A549 (cell line): ENCODE data around the gene CASTOR1. TPM values are rescaled to one million over a fixed set of nuclear protein-coding genes. Genes with fewer than 3 reads are reported as not detected.

Source experiments
- CBX2 ChIP-seq: fragments of 200-600 bp; sonication (generic); IDR thresholded peaks from 2 replicates; pipeline ENCODE4 v1.6.1; 2016; ENCODE audit warnings: low read depth, mild to moderate bottlenecking, borderline replicate concordance
- EHF ChIP-seq: fragments of 250-450 bp; sonication (Bioruptor Pico); IDR thresholded peaks from 2 replicates; pipeline ENCODE4 v1.5.0; 2020; ENCODE audit warnings: mild to moderate bottlenecking
- ELK1 ChIP-seq: fragments of 150-350 bp; IDR thresholded peaks from 2 replicates; pipeline ENCODE4 v1.6.1; 2014; ENCODE audit warnings: low read depth, mild to moderate bottlenecking, low read length
- ESRRA ChIP-seq: fragments of 150-350 bp; IDR thresholded peaks from 2 replicates; pipeline ENCODE4 v1.6.1; 2014; ENCODE audit warnings: mild to moderate bottlenecking, low read length, borderline replicate concordance
- FOSB ChIP-seq: fragments of 250-450 bp; sonication (Bioruptor Pico); IDR thresholded peaks from 2 replicates; pipeline ENCODE4 v1.5.0; 2020; ENCODE audit warnings: mild to moderate bottlenecking, moderate library complexity
- HDAC2 ChIP-seq: fragments of 200-600 bp; sonication (generic); IDR thresholded peaks from 2 replicates; pipeline ENCODE4 v1.6.1; 2016
- HES2 ChIP-seq: fragments of >200 bp; sonication (Bioruptor Twin); formaldehyde crosslinking; IDR thresholded peaks from 2 replicates; pipeline ENCODE4 v1.6.1; 2016
- HMGXB4 ChIP-seq: fragments of 250-450 bp; sonication (Bioruptor Pico); IDR thresholded peaks from 2 replicates; pipeline ENCODE4 v1.5.0; 2021; ENCODE audit warnings: mild to moderate bottlenecking, moderate library complexity, borderline replicate concordance
- HOXA7 ChIP-seq: fragments of 250-450 bp; sonication (Bioruptor Pico); IDR thresholded peaks from 2 replicates; pipeline ENCODE4 v1.5.0; 2020; ENCODE audit warnings: mild to moderate bottlenecking, moderate library complexity
- HOXB13 ChIP-seq: fragments of 250-450 bp; sonication (Bioruptor Pico); IDR thresholded peaks from 2 replicates; pipeline ENCODE4 v1.5.0; 2020; ENCODE audit warnings: low read depth, mild to moderate bottlenecking, moderate library complexity
- HOXB5 ChIP-seq: fragments of 250-450 bp; sonication (Bioruptor Pico); IDR thresholded peaks from 2 replicates; pipeline ENCODE4 v1.5.0; 2020; ENCODE audit warnings: mild to moderate bottlenecking, moderate library complexity
- JUN ChIP-seq, 2 experiments: fragments of >200 bp; sonication (Bioruptor Twin); formaldehyde crosslinking; IDR thresholded peaks; 2 replicates in 1 of 2; 3 replicates in 1 of 2; pipeline ENCODE4 v1.6.1; 2016 to 2017
- KDM5A ChIP-seq: fragments of 200-600 bp; sonication (generic); IDR thresholded peaks from 2 replicates; pipeline ENCODE4 v1.6.1; 2016; ENCODE audit warnings: antibody characterized with exemption, mild to moderate bottlenecking
- MAX ChIP-seq: IDR thresholded peaks from 2 replicates; pipeline ENCODE4 v1.6.1; 2012
- MAZ ChIP-seq: fragments of 150-350 bp; IDR thresholded peaks from 2 replicates; pipeline ENCODE4 v1.6.1; 2014; ENCODE audit warnings: antibody characterized with exemption, low read depth, low read length, borderline replicate concordance
- PHF8 ChIP-seq: fragments of 200-600 bp; sonication (generic); IDR thresholded peaks from 2 replicates; pipeline ENCODE4 v1.6.1; 2016; ENCODE audit warnings: low read depth, mild to moderate bottlenecking, antibody characterized with exemption, moderate library complexity, borderline replicate concordance
- POLR2AphosphoS2 ChIP-seq: conservative IDR thresholded peaks from 2 replicates; pipeline ENCODE4 v1.6.1; 2012; ENCODE audit warnings: low read length, improper control_type of control experiment, inconsistent platforms
- REST ChIP-seq: fragments of 200-600 bp; sonication (generic); IDR thresholded peaks from 2 replicates; pipeline ENCODE4 v1.6.1; 2016; ENCODE audit warnings: antibody characterized with exemption, mild to moderate bottlenecking, moderate library complexity
- RNF2 ChIP-seq: fragments of 200-600 bp; sonication (generic); IDR thresholded peaks from 2 replicates; pipeline ENCODE4 v1.6.1; 2016; ENCODE audit warnings: low read depth, mild to moderate bottlenecking, antibody characterized with exemption, moderate library complexity, borderline replicate concordance
- SREBF2 ChIP-seq: fragments of 450-650 bp; IDR thresholded peaks from 2 replicates; pipeline ENCODE4 v1.6.1; 2014; ENCODE audit warnings: mild to moderate bottlenecking, moderate library complexity
- ZFP36 ChIP-seq: fragments of 450-650 bp; IDR thresholded peaks from 2 replicates; pipeline ENCODE4 v1.6.1; 2014; ENCODE audit warnings: borderline replicate concordance; ENCODE audit not compliant: partially characterized antibody
- ZSCAN20 ChIP-seq: fragments of 250-450 bp; sonication (Bioruptor Pico); IDR thresholded peaks from 2 replicates; pipeline ENCODE4 v1.8.0; 2022; ENCODE audit warnings: mild to moderate bottlenecking, moderate library complexity
- polyA plus RNA-seq, 4 experiments: library from polyadenylated mRNA; depleted of rRNA in 3 of 4; stranded (reverse); fragments of >200 nt; fragmentation: RNase III in 1 of 4; extraction: RNeasy Plus Mini Kit Qiagen cat#74134 plus additional on column Dnase treatment in 1 of 4; gene quantifications; 2 replicates in 3 of 4; 3 replicates in 1 of 4; pipeline ENCODE4 v1.2.3, GENCODE V29; 2011 to 2017
- TF ChIP-seq, protein P1 (sequence below): IDR thresholded peaks from 2 replicates; pipeline ENCODE4 v1.6.1; 2012; ENCODE audit warnings: low read depth, borderline replicate concordance
- TF ChIP-seq, protein P2 (sequence below): fragments of 450-650 bp; IDR thresholded peaks from 2 replicates; pipeline ENCODE4 v1.6.1; 2014; ENCODE audit warnings: antibody characterized with exemption

Gene CASTOR1
- polyA plus RNA-seq, 2 of the 4 experiments (the other 2 are of a cell fraction) = 4.7 to 12.2 TPM

DNA sequence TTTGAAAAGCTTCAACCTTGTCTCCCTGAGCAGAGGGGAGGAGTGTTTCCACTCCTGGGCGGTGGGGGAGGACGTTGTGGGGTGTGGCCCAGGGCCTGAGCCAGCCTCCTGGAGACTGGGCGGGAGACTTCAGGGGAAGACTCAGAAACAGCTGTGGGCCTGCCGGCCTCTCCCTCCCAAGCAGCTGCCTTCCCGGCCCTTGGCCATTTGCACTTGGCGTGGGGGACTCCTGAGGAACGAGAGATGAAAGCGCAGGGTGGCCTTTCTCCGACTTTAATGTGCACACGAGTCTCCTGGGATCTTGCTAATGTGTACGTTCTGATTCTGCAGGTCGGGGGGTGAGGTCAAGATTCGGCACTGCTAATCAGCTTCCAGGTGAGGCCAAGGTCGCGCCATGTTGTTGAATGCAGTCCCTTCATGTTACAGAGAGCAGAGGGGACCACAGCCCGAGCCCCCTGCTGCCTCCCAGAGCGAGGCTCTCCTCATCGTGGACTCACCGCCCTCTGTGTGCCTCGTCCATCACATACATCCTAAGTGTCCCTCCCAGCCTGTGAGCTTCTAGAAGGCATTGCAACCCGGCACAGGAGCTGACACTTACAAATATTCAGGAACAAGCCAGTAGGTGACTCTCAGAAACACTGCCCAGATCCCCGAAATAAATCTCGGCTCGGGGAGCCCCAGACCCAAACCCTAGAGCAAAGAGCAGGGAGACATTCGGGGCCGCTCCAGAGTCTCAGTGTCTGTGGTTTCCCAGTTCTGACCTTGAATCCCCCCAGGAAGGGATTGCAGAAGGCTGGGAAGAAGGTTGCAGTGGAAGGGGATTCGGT, 50.4 kb downstream of the CASTOR1 start (continued):
- TF ChIP-seq REST (no peak), HOXA7 (no peak; the same call in 1 of the 2 replicates), FOSB (peak; percentile 59), HES2 (no peak), MAX (0 out of 2 replicates have a peak, but pooled peaks have one; percentile 66), RNF2 (no peak), ZSCAN20 (CRISPR knock-in tag) (peak; percentile 83), ZFP36 (no peak), HDAC2 (no peak), HOXB13 (CRISPR knock-in tag) (peak; percentile 96), SREBF2 (no peak), ELK1 (no peak), HOXB5 (CRISPR knock-in tag) (peak; percentile 88), CBX2 (no peak), POLR2AphosphoS2 (peak; percentile 41), JUN (IDR thresholded peaks at IDR 0.05) (peak in 1 of 2 experiments; percentile 83; a peak in 3 of 5 replicates), MAZ (no peak), PHF8 (no peak), EHF (peak; percentile 97), HMGXB4 (CRISPR knock-in tag) (0 out of 2 replicates have a peak, but pooled peaks have one; percentile 11), KDM5A (no peak), ESRRA (no peak)
- TF ChIP-seq, protein P1, sequence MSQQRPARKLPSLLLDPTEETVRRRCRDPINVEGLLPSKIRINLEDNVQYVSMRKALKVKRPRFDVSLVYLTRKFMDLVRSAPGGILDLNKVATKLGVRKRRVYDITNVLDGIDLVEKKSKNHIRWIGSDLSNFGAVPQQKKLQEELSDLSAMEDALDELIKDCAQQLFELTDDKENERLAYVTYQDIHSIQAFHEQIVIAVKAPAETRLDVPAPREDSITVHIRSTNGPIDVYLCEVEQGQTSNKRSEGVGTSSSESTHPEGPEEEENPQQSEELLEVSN = peak; percentile 78
- TF ChIP-seq, protein P2, sequence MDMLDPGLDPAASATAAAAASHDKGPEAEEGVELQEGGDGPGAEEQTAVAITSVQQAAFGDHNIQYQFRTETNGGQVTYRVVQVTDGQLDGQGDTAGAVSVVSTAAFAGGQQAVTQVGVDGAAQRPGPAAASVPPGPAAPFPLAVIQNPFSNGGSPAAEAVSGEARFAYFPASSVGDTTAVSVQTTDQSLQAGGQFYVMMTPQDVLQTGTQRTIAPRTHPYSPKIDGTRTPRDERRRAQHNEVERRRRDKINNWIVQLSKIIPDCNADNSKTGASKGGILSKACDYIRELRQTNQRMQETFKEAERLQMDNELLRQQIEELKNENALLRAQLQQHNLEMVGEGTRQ = no peak
- TF ChIP-seq, all 56 proteins: peak for 20
